Omental fat pad (tissue), 4 donors: Measurements from ENCODE around the gene NKIRAS1. TPM values are rescaled to one million over a fixed set of nuclear protein-coding genes. Genes with fewer than 3 reads are reported as not detected.
A peak's percentile ranks its signal among the peaks of the same experiment; 100 is the strongest.

ENCODE experiments used
- ATAC-seq: fragments of 150-250 bp; one replicate; pipeline ENCODE4 v1.9.1; 2016; ENCODE audit warnings: mild to moderate bottlenecking, moderate library complexity; ENCODE audit not compliant: low FRiP score
- DNase-seq: peaks from one replicate; pipeline ENCODE4 v3.0.0-alpha.2; 2019; ENCODE audit warnings: low spot score
- total RNA-seq, 4 donors: library from RNA; depleted of rRNA; stranded (reverse); fragments of >200 nt; gene quantifications; one replicate each; pipeline ENCODE4 v1.1.0, GENCODE V29; 2016
- TF ChIP-seq, protein P1 (sequence below), 3 donors: fragments of 450-650 bp; IDR thresholded peaks; one replicate each; pipeline ENCODE4 v1.5.1; 2016 to 2017; ENCODE audit warnings: antibody characterized with exemption in 3 of 3, mild to moderate bottlenecking in 3 of 3, moderate library complexity in 2 of 3

Gene NKIRAS1
- total RNA-seq, 4 donors from 2014 or later, result 8.9 to 15.1 (median 11.7) TPM

DNA sequence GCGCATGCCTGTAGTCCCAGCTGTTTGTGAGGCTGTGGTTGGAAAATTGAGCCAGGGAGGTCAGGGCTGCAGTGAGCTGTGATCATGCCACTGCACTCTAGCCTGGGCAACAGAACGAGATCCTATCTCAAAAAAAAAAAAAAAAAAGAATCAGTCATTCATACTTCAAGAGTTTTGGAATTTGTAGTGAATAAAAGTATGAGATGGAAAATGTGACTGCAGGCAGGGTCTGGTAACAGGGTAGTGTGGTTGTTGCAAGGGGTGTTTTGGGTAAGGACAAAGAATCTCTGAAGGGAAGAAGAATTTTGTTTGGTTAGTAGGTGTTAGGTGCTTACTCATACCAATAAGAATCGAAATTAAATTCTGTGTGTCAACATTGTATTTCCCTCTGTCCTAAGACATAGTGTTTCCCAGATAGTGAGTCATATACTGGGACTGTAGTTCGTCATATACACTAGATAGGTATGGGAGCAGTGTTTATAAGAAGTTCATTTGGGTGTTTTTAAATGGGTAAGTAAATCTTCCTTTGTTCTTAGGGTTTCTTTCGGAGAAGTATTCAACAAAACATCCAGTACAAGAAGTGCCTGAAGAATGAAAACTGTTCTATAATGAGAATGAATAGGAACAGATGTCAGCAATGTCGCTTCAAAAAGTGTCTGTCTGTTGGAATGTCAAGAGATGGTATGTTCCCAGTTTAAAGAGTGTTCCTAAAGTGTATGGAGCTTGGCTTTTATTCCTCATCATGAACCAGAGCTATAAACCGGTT lies 42.5 kb upstream of the NKIRAS1 start:
- DNase-seq (no peak), ATAC-seq (peak; percentile 71)
- TF ChIP-seq, protein P1, sequence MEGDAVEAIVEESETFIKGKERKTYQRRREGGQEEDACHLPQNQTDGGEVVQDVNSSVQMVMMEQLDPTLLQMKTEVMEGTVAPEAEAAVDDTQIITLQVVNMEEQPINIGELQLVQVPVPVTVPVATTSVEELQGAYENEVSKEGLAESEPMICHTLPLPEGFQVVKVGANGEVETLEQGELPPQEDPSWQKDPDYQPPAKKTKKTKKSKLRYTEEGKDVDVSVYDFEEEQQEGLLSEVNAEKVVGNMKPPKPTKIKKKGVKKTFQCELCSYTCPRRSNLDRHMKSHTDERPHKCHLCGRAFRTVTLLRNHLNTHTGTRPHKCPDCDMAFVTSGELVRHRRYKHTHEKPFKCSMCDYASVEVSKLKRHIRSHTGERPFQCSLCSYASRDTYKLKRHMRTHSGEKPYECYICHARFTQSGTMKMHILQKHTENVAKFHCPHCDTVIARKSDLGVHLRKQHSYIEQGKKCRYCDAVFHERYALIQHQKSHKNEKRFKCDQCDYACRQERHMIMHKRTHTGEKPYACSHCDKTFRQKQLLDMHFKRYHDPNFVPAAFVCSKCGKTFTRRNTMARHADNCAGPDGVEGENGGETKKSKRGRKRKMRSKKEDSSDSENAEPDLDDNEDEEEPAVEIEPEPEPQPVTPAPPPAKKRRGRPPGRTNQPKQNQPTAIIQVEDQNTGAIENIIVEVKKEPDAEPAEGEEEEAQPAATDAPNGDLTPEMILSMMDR (IDR thresholded peaks at IDR 0.05), result no peak

DNA sequence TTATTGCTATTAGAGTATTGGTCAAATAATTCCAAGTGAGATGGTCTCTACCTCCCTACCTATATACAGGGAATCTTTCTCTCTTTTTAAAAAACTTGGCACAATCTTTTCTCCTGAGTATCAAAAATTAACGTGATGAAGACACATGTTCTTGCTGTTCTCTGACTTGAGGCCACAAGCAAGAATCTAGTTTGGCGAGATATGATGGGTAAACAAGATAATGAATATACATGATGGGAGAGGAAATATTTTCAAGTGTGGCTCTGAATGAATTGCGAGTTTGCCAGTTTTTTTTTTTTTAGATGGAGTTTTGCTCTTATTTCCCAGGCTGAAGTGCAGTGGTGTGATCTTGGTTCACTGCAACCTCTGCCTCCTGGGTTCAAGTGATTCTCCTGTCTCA lies 39.9 kb upstream of the NKIRAS1 start:
- DNase-seq, result no peak
- TF ChIP-seq, protein P1 (IDR thresholded peaks at IDR 0.05), result no peak

GRCh38 chr3:23954144-23954543 lies 37.4 kb upstream of the NKIRAS1 start:
- DNase-seq, result no peak
- no peak for ATAC-seq
- TF ChIP-seq, protein P1 (IDR thresholded peaks at IDR 0.05), result no peak

More for the DNA sequence above, 39.9 kb upstream of the NKIRAS1 start:
- no peak for ATAC-seq

DNA sequence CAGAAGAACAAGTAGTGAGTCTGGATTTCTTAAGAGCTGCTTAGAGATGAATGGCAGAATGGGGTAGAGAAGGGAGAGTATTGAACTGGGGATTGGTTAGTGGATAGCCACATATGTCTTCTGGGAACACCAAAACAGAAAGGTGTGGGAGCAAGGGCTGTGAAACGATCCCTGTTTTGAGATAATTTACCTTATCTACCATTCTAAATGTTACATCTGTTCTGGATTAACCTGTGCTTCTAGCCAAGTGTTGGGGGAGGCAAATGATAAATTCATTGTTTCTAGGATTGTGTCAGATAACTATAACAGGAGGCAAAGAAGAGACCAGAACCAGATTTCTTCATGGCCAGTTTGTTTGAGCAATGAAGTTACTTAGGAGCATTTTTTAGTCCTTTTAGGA lies 36.7 kb upstream of the NKIRAS1 start:
- ATAC-seq (peak; percentile 21), DNase-seq (no peak)
- TF ChIP-seq, protein P1 (IDR thresholded peaks at IDR 0.05), result no peak

- ATAC-seq, result no peak
- DNase-seq, result no peak
These were observed 35.9 kb upstream of the NKIRAS1 start for GRCh38 chr3:23952646-23953045.

GRCh38 chr3:23950293-23950692 lies 33.5 kb upstream of the NKIRAS1 start:
- no peak for ATAC-seq
- TF ChIP-seq, protein P1 (IDR thresholded peaks at IDR 0.05), result no peak
- DNase-seq, result no peak

More at GRCh38 chr3:23952646-23953045, 35.9 kb upstream of the NKIRAS1 start:
- TF ChIP-seq, protein P1 (IDR thresholded peaks at IDR 0.05), result no peak

DNA sequence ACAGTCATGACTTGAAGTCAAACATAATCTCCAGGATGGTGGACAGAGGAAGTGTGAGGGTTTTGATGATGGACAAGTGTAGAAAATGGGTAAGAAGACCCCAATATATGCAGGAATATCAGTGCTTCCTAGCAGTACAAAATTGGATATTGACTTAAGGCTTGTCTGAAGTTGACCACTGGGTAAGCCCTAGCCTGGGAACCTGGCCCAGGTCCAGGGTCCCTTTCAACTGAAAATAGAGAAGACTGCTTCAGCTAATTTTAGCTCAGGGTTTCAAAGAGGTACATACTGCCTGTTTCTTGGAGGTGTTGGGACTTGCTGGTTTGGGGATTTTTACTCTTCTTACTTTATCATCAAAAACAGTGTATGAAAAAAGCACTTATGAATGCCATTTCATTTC lies 33.0 kb upstream of the NKIRAS1 start:
- ATAC-seq, result no peak
- TF ChIP-seq, protein P1 (IDR thresholded peaks at IDR 0.05), result no peak
- DNase-seq, result no peak
